ENCODE results near the gene KCTD4. TPM values are rescaled to one million over a fixed set of nuclear protein-coding genes. Genes with fewer than 3 reads are reported as not detected.
A peak's percentile ranks its signal among the peaks of the same experiment; 100 is the strongest.
"Not testable (repeated sequence)": the region's sequence is repeated elsewhere in the genome, so short reads cannot be mapped to it uniquely, and the experiment has no call there.

KCTD4 gene
- total RNA-seq, result not detected in 2 replicates

GRCh38 chr13:45200701-45201232 lies at the start of gene KCTD4:
Gene KCTD4 (minus strand): TSS chr13:45201045. CDS start chr13:45194567, 6,478 bp downstream.
- no peak within 1 kb of the TSS for H3K27ac Mint-ChIP-seq
- H3K4me3 Mint-ChIP-seq, result no peak within 1 kb of the TSS
- peak; percentile 46 for DNase-seq
- intact Hi-C loops (cut with micrococcal nuclease), result no loop called here
- peaks cover 6% of the 10 kb centered on the region for H3K36me3 Mint-ChIP-seq (ENCODE audit: low read depth)
- peaks cover 4% of the 10 kb centered on the region for H3K9me3 Mint-ChIP-seq
- no peaks in the 10 kb centered on the region for H3K27me3 Mint-ChIP-seq
- peaks cover 14% of the 10 kb centered on the region for H3K4me1 Mint-ChIP-seq

DNA sequence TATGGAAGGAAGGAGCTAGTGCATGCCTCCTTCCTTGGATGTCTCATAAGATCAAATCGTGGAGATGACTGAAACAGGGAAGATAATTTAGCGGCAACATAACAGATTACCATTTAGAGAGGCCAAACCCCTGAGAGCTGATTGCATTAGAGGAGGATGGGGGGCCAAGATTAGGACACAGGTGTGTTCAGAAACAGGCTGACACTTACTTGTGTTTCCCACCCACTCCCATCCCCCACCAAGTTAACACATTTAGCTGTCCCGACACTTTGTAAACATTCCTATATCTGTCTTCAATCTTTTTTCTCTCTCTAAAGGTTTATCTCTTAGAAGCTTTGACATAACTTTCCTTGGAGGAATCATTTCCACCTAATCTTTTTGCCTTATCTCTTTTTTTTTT lies 48.8 kb upstream of the KCTD4 start:
- DNase-seq, result no peak
- H3K4me1 Mint-ChIP-seq, result no peaks in the 10 kb centered on the region
- intact Hi-C loops (cut with micrococcal nuclease), result no loop called here
- H3K36me3 Mint-ChIP-seq (ENCODE audit: low read depth), result peaks cover 15% of the 10 kb centered on the region
- H3K27ac Mint-ChIP-seq, result no peak overlapping the region
- no peaks in the 10 kb centered on the region for H3K9me3 Mint-ChIP-seq
- H3K4me3 Mint-ChIP-seq, result no peak overlapping the region
- H3K27me3 Mint-ChIP-seq, result no peaks in the 10 kb centered on the region

DNA sequence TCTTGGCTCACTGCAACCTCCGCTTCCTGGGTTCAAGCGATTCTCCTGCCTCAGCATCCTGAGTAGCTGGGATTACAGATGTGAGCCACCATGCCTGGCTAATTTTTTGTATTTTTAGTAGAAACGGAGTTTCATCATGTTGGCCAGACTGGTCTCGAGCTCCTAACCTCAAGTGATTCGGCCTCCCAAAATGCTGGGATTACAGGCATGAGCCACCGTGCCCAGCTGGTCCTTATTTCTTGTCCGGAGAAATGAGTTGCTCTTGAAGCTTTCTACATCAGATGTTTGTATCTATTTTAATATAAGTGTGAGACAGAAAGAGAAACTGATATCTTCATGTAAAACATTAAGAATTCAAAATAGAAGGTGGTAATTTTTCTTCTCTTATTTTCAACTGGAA lies 43.9 kb upstream of the KCTD4 start:
- H3K4me3 Mint-ChIP-seq; DNase-seq; H3K9me3 Mint-ChIP-seq; H3K36me3 Mint-ChIP-seq (ENCODE audit: low read depth); H3K27ac Mint-ChIP-seq; intact Hi-C loops (cut with micrococcal nuclease); H3K4me1 Mint-ChIP-seq; H3K27me3 Mint-ChIP-seq: not testable (repeated sequence)

DNA sequence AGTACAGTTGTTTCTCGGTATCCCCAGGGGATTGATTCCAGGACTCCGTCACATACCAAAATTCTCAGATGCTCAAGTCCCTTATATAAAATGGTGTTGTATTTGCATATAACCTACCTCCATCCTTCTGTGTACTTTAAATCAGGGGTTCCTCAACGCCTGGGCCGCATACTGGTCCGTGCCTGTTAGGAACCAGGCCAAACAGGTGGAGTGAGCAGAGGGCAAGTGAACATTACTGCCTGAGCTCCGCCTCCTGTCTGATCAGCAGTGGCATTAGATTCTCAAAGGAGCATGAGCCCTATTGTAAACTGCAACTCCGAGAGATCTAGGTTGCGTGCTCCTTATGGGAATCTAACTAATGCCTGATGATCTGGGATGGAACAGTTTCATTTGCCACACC lies 42.2 kb upstream of the KCTD4 start:
- Mint-ChIP-seq H3K27me3 (no peaks in the 10 kb centered on the region), H3K27ac (no peak overlapping the region), H3K36me3 (ENCODE audit: low read depth) (peaks cover 2% of the 10 kb centered on the region), H3K9me3 (no peaks in the 10 kb centered on the region), H3K4me3 (no peak overlapping the region), H3K4me1 (peaks cover 2% of the 10 kb centered on the region)
- intact Hi-C loops (cut with micrococcal nuclease), result no loop called here
- DNase-seq, result no peak

DNA sequence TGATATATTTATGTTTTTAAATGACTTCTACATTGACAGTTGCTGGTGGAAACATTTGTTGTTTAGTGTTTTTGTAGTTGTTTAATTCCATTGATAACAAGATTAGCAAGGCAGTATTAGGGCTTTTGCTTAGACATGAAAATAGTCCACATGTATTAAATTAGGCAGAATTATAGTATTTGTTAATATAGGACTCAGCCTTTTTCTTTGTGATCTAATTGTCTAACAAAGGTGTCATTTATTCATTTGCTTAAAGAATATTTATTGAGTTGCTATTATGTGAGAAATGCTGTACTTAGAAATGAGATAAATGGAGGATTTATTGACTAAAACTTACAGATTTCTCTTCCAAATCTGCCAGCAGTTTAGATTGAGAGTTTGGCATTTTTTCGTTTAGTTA lies 41.7 kb upstream of the KCTD4 start:
- DNase-seq, result no peak
- H3K9me3 Mint-ChIP-seq, result no peaks in the 10 kb centered on the region
- H3K27me3 Mint-ChIP-seq, result no peaks in the 10 kb centered on the region
- peaks cover 2% of the 10 kb centered on the region for H3K36me3 Mint-ChIP-seq (ENCODE audit: low read depth)
- H3K27ac Mint-ChIP-seq, result no peak overlapping the region
- no peak overlapping the region for H3K4me3 Mint-ChIP-seq
- H3K4me1 Mint-ChIP-seq, result peaks cover 2% of the 10 kb centered on the region
- intact Hi-C loops (cut with micrococcal nuclease), result no loop called here

- peaks cover 2% of the 10 kb centered on the region for H3K36me3 Mint-ChIP-seq (ENCODE audit: low read depth)
- peaks cover 2% of the 10 kb centered on the region for H3K4me1 Mint-ChIP-seq
- no peak for DNase-seq
- no peaks in the 10 kb centered on the region for H3K9me3 Mint-ChIP-seq
- H3K4me3 Mint-ChIP-seq, result no peak overlapping the region
- H3K27ac Mint-ChIP-seq, result no peak overlapping the region
- H3K27me3 Mint-ChIP-seq, result no peaks in the 10 kb centered on the region
- intact Hi-C loops (cut with micrococcal nuclease), result no loop called here
These were observed 41.2 kb upstream of the KCTD4 start for GRCh38 chr13:45242070-45242469.

GRCh38 chr13:45240143-45240542 lies 39.3 kb upstream of the KCTD4 start:
- Mint-ChIP-seq H3K27me3 (no peaks in the 10 kb centered on the region), H3K9me3 (no peaks in the 10 kb centered on the region), H3K27ac (no peak overlapping the region), H3K36me3 (ENCODE audit: low read depth) (no peaks in the 10 kb centered on the region), H3K4me1 (peaks cover 2% of the 10 kb centered on the region), H3K4me3 (no peak overlapping the region)
- intact Hi-C loops (cut with micrococcal nuclease), result no loop called here
- no peak for DNase-seq

DNA sequence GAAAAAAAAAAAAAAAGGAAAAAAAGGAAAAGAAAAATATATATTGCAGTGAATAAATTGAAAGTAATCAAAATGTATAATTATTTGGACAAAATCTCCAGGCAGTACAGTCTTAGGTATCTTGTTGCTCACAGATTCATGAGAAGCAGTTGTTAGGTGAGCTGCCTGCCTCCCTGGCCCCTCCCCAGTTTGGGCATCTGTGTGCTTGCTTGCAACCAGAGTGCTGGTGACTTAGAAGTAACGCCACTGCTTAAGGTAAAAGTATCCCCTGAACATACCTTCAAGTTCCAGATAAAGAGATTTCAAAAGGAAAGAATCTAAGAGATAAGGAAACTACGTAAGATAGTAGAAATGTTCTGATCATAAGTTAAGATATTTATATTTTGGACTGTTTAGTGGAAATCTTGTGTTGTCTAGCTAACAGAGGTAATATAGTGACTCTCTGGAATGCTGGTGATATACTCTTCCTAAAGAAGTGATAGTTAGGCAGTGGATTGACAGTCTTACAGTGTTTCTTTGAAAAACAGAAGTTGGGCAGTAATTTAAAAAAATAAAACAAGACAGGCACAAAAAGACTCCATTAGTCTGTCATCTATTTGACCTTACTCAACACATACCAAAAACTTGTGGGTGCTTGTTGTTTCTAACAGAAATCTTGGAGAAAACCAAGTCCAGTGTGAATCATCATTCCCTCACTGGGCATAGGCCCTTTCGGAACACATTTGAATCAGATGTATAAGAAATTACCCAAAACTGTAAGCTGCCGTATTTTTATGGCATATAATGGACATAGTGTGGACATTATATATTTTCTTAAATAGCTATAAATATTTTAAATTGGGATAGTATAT lies 38.3 kb upstream of the KCTD4 start:
- Mint-ChIP-seq H3K36me3 (ENCODE audit: low read depth) (no peaks in the 10 kb centered on the region), H3K27ac (no peak overlapping the region), H3K27me3 (no peaks in the 10 kb centered on the region), H3K4me3 (no peak overlapping the region), H3K4me1 (peaks cover 2% of the 10 kb centered on the region), H3K9me3 (no peaks in the 10 kb centered on the region)
- intact Hi-C loops (cut with micrococcal nuclease), result no loop called here
- no peak for DNase-seq

DNA sequence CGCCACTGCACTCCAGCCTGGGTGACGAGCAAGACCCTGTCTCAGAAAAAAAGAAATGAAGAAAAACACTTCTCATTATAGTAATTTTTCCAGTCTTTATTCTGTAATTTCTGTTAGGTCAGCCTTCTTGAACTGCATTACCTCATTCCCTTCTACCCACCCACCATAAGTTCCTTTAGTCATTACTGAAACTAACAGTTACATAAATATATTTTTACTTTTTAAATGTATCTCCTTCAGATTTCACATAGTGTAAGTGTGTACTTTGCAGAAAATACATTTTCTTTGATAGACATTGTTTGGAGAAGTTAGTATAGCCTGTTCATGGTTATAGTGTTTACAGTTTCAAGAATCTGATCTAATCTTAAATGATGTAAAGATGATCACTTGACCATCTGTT lies 31.7 kb upstream of the KCTD4 start:
- Mint-ChIP-seq H3K4me1 (peaks cover 2% of the 10 kb centered on the region), H3K36me3 (ENCODE audit: low read depth) (peaks cover 4% of the 10 kb centered on the region), H3K9me3 (no peaks in the 10 kb centered on the region), H3K27me3 (no peaks in the 10 kb centered on the region), H3K27ac (no peak overlapping the region), H3K4me3 (no peak overlapping the region)
- intact Hi-C loops (cut with micrococcal nuclease), result no loop called here
- no peak for DNase-seq

- intact Hi-C loops (cut with micrococcal nuclease), result no loop called here
- Mint-ChIP-seq H3K4me3 (no peak overlapping the region), H3K27me3 (no peaks in the 10 kb centered on the region), H3K27ac (no peak overlapping the region), H3K4me1 (peaks cover 2% of the 10 kb centered on the region), H3K9me3 (no peaks in the 10 kb centered on the region), H3K36me3 (ENCODE audit: low read depth) (peaks cover 4% of the 10 kb centered on the region)
- no peak for DNase-seq
These were observed 30.9 kb upstream of the KCTD4 start for GRCh38 chr13:45231722-45232121.

- intact Hi-C loops (cut with micrococcal nuclease), result no loop called here
- no peak overlapping the region for H3K4me3 Mint-ChIP-seq
These were observed 30.5 kb upstream of the KCTD4 start for GRCh38 chr13:45231305-45231704.

GRCh38 chr13:45229172-45229571 lies 28.3 kb upstream of the KCTD4 start:
- no peak for DNase-seq
- intact Hi-C loops (cut with micrococcal nuclease), result no loop called here
- Mint-ChIP-seq H3K9me3 (peaks cover 2% of the 10 kb centered on the region), H3K4me3 (no peak overlapping the region), H3K36me3 (ENCODE audit: low read depth) (peaks cover 4% of the 10 kb centered on the region), H3K27ac (no peak overlapping the region), H3K27me3 (no peaks in the 10 kb centered on the region), H3K4me1 (peaks cover 3% of the 10 kb centered on the region)

More at GRCh38 chr13:45231305-45231704, 30.5 kb upstream of the KCTD4 start:
- no peak for DNase-seq
- Mint-ChIP-seq H3K9me3 (no peaks in the 10 kb centered on the region), H3K27ac (no peak overlapping the region), H3K4me1 (peaks cover 2% of the 10 kb centered on the region), H3K27me3 (no peaks in the 10 kb centered on the region), H3K36me3 (ENCODE audit: low read depth) (peaks cover 4% of the 10 kb centered on the region)

- Mint-ChIP-seq H3K4me3 (no peak overlapping the region), H3K27ac (no peak overlapping the region), H3K27me3 (no peaks in the 10 kb centered on the region)
These were observed 27.2 kb upstream of the KCTD4 start for GRCh38 chr13:45228002-45228401.

GRCh38 chr13:45226024-45226423 lies 25.2 kb upstream of the KCTD4 start:
- Mint-ChIP-seq H3K4me1 (peaks cover 3% of the 10 kb centered on the region), H3K27me3 (no peaks in the 10 kb centered on the region), H3K4me3 (no peak overlapping the region), H3K36me3 (ENCODE audit: low read depth) (peaks cover 4% of the 10 kb centered on the region), H3K9me3 (peaks cover 3% of the 10 kb centered on the region), H3K27ac (no peak overlapping the region)
- intact Hi-C loops (cut with micrococcal nuclease), result no loop called here
- DNase-seq, result no peak

More at GRCh38 chr13:45228002-45228401, 27.2 kb upstream of the KCTD4 start:
- intact Hi-C loops (cut with micrococcal nuclease), result no loop called here
- peaks cover 3% of the 10 kb centered on the region for H3K9me3 Mint-ChIP-seq
- DNase-seq, result no peak
- H3K4me1 Mint-ChIP-seq, result peaks cover 3% of the 10 kb centered on the region
- peaks cover 4% of the 10 kb centered on the region for H3K36me3 Mint-ChIP-seq (ENCODE audit: low read depth)

All from activated CD4-positive, alpha-beta T cell treated with anti-CD3 and anti-CD28 coated beads, Interleukin-2, amount 10 ng/mL, durations not matched to agents 24 days and 14 days (primary cell).